Activated CD4-positive, alpha-beta T cell treated with anti-CD3 and anti-CD28 coated beads for 36 hours (primary cell): ENCODE results near the gene TCF25. TPM values are rescaled to one million over a fixed set of nuclear protein-coding genes. Genes with fewer than 3 reads are reported as not detected.
A peak's percentile ranks its signal among the peaks of the same experiment; 100 is the strongest.
"Not testable (repeated sequence)": the region's sequence is repeated elsewhere in the genome, so short reads cannot be mapped to it uniquely, and the experiment has no call there.

ENCODE experiments used
- ATAC-seq: fragments of 200-7000 bp; cut with Tn5 transposase; one replicate; pipeline ENCODE4 v1.10.0; 2021; ENCODE audit warnings: mild to moderate bottlenecking, moderate library complexity
- CTCF ChIA-PET: fragments of 350-600 bp; sonication (Branson Sonifier 250); formaldehyde crosslinking; loops from one replicate; lab custom pipeline; 2021; ENCODE audit warnings: antibody characterized with exemption; lab: Charles Lee
- POLR2A ChIA-PET: fragments of 350-600 bp; sonication (Branson Sonifier 250); formaldehyde crosslinking; loops from one replicate; lab custom pipeline; 2021; ENCODE audit warnings: antibody characterized with exemption, inconsistent platforms; lab: Charles Lee
- DNase-seq: peaks from one replicate; pipeline ENCODE4 v3.0.0-alpha.2; 2020
- H3K27ac Mint-ChIP-seq: one replicate; pipeline ENCODE4 v1.8.0; 2021; ENCODE audit warnings: mixed read lengths
- H3K27me3 Mint-ChIP-seq: one replicate; pipeline ENCODE4 v1.8.0; 2021; ENCODE audit warnings: mixed read lengths
- H3K36me3 Mint-ChIP-seq: one replicate; pipeline ENCODE4 v1.8.0; 2021; ENCODE audit warnings: low read depth, mixed read lengths
- H3K4me1 Mint-ChIP-seq: one replicate; pipeline ENCODE4 v1.8.0; 2021; ENCODE audit warnings: mixed read lengths
- H3K4me3 Mint-ChIP-seq: one replicate; pipeline ENCODE4 v1.8.0; 2021; ENCODE audit warnings: mild to moderate bottlenecking, moderate library complexity, mixed read lengths
- H3K9me3 Mint-ChIP-seq: one replicate; pipeline ENCODE4 v1.8.0; 2021; ENCODE audit warnings: low read depth, mixed read lengths
- intact Hi-C, 2 experiments: fragments of 100-400 bp; cut with DNase I in 1 of 2; cut with micrococcal nuclease in 1 of 2; formaldehyde crosslinking; loops; one replicate each; pipeline versions ENCODE4 v1.14.2 to v1.15.1; 2022 to 2024; cut with DNase I, micrococcal nuclease
- total RNA-seq, 2 experiments: library from RNA; stranded (reverse); gene quantifications; one replicate each; pipeline ENCODE4 v1.2.3, GENCODE V29; 2021

The TCF25 gene
- total RNA-seq, 2 experiments from 2014 or later, result 122 to 133 TPM

GRCh38 chr16:89863741-89864526 lies 9.5 kb upstream of the TCF25 start:
- Mint-ChIP-seq H3K27ac (peak overlapping the region; percentile 82), H3K4me1 (peaks cover 28% of the 10 kb centered on the region), H3K9me3 (peaks cover 5% of the 10 kb centered on the region), H3K4me3 (peak overlapping the region; percentile 39), H3K27me3 (no peaks in the 10 kb centered on the region), H3K36me3 (peaks cover 4% of the 10 kb centered on the region)
- intact Hi-C loops, result no loop called here
- ATAC-seq (peak; percentile 67), DNase-seq (peak; percentile 56)
- ChIA-PET POLR2A (interaction anchor here (0.6 to 1.1 kb wide), 2 partner anchors 68 to 158 kb away, joined by 3 to 5 read pairs; no protein-coding TSS in a partner anchor), CTCF (interaction anchor here (0.7 to 2.8 kb wide), 7 partner anchors 9 to 167 kb away, joined by 3 to 15 read pairs (median 4); partner anchors contain the start of genes SPATA2L and TCF25)

- peaks cover 28% of the 10 kb centered on the region for H3K4me1 Mint-ChIP-seq
- H3K27me3 Mint-ChIP-seq, result no peaks in the 10 kb centered on the region
- H3K4me3 Mint-ChIP-seq, result no peak overlapping the region
- peak overlapping the region; percentile 82 for H3K27ac Mint-ChIP-seq
- peaks cover 5% of the 10 kb centered on the region for H3K9me3 Mint-ChIP-seq
- CTCF ChIA-PET, result interaction anchor here (0.7 to 2.8 kb wide), 6 partner anchors 8 to 168 kb away, joined by 3 to 15 read pairs (median 5); partner anchors contain the start of genes SPATA2L and TCF25
- DNase-seq (peak; percentile 41), ATAC-seq (peak; percentile 28)
- POLR2A ChIA-PET, result interaction anchor here (1.1 kb wide), 1 partner anchor 158 kb away, joined by 5 read pairs; no protein-coding TSS in a partner anchor
- peaks cover 4% of the 10 kb centered on the region for H3K36me3 Mint-ChIP-seq
- intact Hi-C loops, result no loop called here
Measured at GRCh38 chr16:89864527-89864820, 8.9 kb upstream of the TCF25 start.

- ChIA-PET POLR2A (no interaction called here), CTCF (interaction anchor here (0.7 kb wide), 1 partner anchor 122 kb away, joined by 3 read pairs; no protein-coding TSS in a partner anchor)
- Mint-ChIP-seq H3K36me3 (peaks cover 7% of the 10 kb centered on the region), H3K27me3 (no peaks in the 10 kb centered on the region), H3K4me3 (no peak overlapping the region), H3K4me1 (peaks cover 24% of the 10 kb centered on the region), H3K27ac (no peak overlapping the region), H3K9me3 (peaks cover 5% of the 10 kb centered on the region)
- ATAC-seq (no peak), DNase-seq (no peak)
- intact Hi-C loops, result no loop called here
Measured at GRCh38 chr16:89867918-89868317, 5.5 kb upstream of the TCF25 start.

GRCh38 chr16:89869911-89870310 lies 3.5 kb upstream of the TCF25 start:
- intact Hi-C loops, result loop anchor here in 1 of 2 experiments (5.0 kb wide), 3 partner anchors 1013 to 1418 kb away; partner anchors contain the start of genes CDT1, GALNS, TRAPPC2L and ZFPM1

GRCh38 chr16:89870440-89870839 lies 3.0 kb upstream of the TCF25 start:
- ATAC-seq (no peak), DNase-seq (no peak)
- ChIA-PET POLR2A (interaction anchor here (0.6 kb wide), 1 partner anchor 58 kb away, joined by 5 read pairs; no protein-coding TSS in a partner anchor), CTCF (interaction anchor here (2.4 kb wide), 1 partner anchor 9 kb away, joined by 10 read pairs; no protein-coding TSS in a partner anchor)
- Mint-ChIP-seq H3K36me3 (peaks cover 18% of the 10 kb centered on the region), H3K27me3 (no peaks in the 10 kb centered on the region), H3K4me1 (peaks cover 14% of the 10 kb centered on the region), H3K27ac (no peak overlapping the region), H3K4me3 (no peak overlapping the region), H3K9me3 (peaks cover 7% of the 10 kb centered on the region)
- intact Hi-C loops, result loop anchor here in 1 of 2 experiments (5.0 kb wide), 3 partner anchors 1013 to 1418 kb away; partner anchors contain the start of genes CDT1, GALNS, TRAPPC2L and ZFPM1

More at GRCh38 chr16:89869911-89870310, 3.5 kb upstream of the TCF25 start:
- DNase-seq, result no peak
- ChIA-PET POLR2A (no interaction called here), CTCF (interaction anchor here (2.4 kb wide), 1 partner anchor 9 kb away, joined by 10 read pairs; no protein-coding TSS in a partner anchor)
- Mint-ChIP-seq H3K36me3 (peaks cover 13% of the 10 kb centered on the region), H3K9me3 (peaks cover 5% of the 10 kb centered on the region), H3K27me3 (no peaks in the 10 kb centered on the region), H3K27ac (no peak overlapping the region), H3K4me3 (no peak overlapping the region), H3K4me1 (peaks cover 12% of the 10 kb centered on the region)
- no peak for ATAC-seq

- ChIA-PET CTCF (interaction anchor here (0.8 to 2.4 kb wide), 2 partner anchors 11 to 12 kb away, joined by 4 to 10 read pairs; no protein-coding TSS in a partner anchor), POLR2A (interaction anchor here (0.9 kb wide), 1 partner anchor 172 kb away, joined by 4 read pairs; no protein-coding TSS in a partner anchor)
- peaks cover 22% of the 10 kb centered on the region for H3K36me3 Mint-ChIP-seq
- peaks cover 7% of the 10 kb centered on the region for H3K9me3 Mint-ChIP-seq
- no peak for DNase-seq
- peak overlapping the region; percentile 90 for H3K27ac Mint-ChIP-seq
- intact Hi-C loops, result loop anchor here in 1 of 2 experiments (2.0 to 5.0 kb wide), 4 partner anchors 1015 to 1420 kb away; partner anchors contain the start of genes CDT1, GALNS, TRAPPC2L and ZC3H18
- peaks cover 14% of the 10 kb centered on the region for H3K4me1 Mint-ChIP-seq
- no peaks in the 10 kb centered on the region for H3K27me3 Mint-ChIP-seq
- ATAC-seq, result no peak
- peak overlapping the region; percentile 87 for H3K4me3 Mint-ChIP-seq
Measured at GRCh38 chr16:89871895-89872294, 1.5 kb upstream of the TCF25 start.

GRCh38 chr16:89873972-89874689 lies 739 bp downstream of the TCF25 start:
- CTCF ChIA-PET, result interaction anchor here (0.7 to 3.7 kb wide), 5 partner anchors 11 to 174 kb away, joined by 3 to 16 read pairs (median 3); no protein-coding TSS in a partner anchor
- Mint-ChIP-seq H3K4me3 (peak overlapping the region; percentile 87), H3K4me1 (peaks cover 14% of the 10 kb centered on the region), H3K27ac (peak overlapping the region; percentile 95), H3K36me3 (peaks cover 30% of the 10 kb centered on the region), H3K9me3 (peaks cover 2% of the 10 kb centered on the region), H3K27me3 (no peaks in the 10 kb centered on the region)
- peak; percentile 99 for DNase-seq
- ATAC-seq, result peak; percentile 78
- intact Hi-C loops, result loop anchor here (1.0 to 5.0 kb wide), 21 partner anchors 46 to 1422 kb away; partner anchors contain the start of genes DEF8 (in 2 of the 2), ANKRD11 (in 1 of the 2), CDK10 (in 1 of the 2) and CDT1 (in 1 of the 2)
- POLR2A ChIA-PET, result interaction anchor here (0.6 to 1.3 kb wide), 3 partner anchors 13 to 216 kb away, joined by 3 to 4 read pairs (median 4); partner anchors contain the start of genes CHMP1A and SPATA33

GRCh38 chr16:89879123-89879522 lies 5.7 kb downstream of the TCF25 start:
- H3K27ac Mint-ChIP-seq, ATAC-seq, H3K27me3 Mint-ChIP-seq, CTCF ChIA-PET, H3K9me3 Mint-ChIP-seq, intact Hi-C loops, DNase-seq, H3K4me3 Mint-ChIP-seq, POLR2A ChIA-PET: not testable (repeated sequence)
- Mint-ChIP-seq H3K36me3 (peaks cover 50% of the 10 kb centered on the region), H3K4me1 (peaks cover 11% of the 10 kb centered on the region)

- Mint-ChIP-seq H3K4me1 (no peaks in the 10 kb centered on the region), H3K9me3 (no peaks in the 10 kb centered on the region), H3K27ac (no peak overlapping the region), H3K36me3 (peaks cover 48% of the 10 kb centered on the region), H3K4me3 (no peak overlapping the region), H3K27me3 (no peaks in the 10 kb centered on the region)
- ChIA-PET CTCF (interaction anchor here (0.6 kb wide), 1 partner anchor 29 kb away, joined by 3 read pairs; no protein-coding TSS in a partner anchor), POLR2A (interaction anchor here (0.6 to 0.8 kb wide), 2 partner anchors 8 to 415 kb away, joined by 3 read pairs; partner anchors contain the start of gene TCF25)
- intact Hi-C loops, result no loop called here
- DNase-seq (no peak), ATAC-seq (no peak)
Measured at GRCh38 chr16:89880477-89881367, 7.3 kb downstream of the TCF25 start.

GRCh38 chr16:89881368-89881730 lies 8.0 kb downstream of the TCF25 start:
- ATAC-seq, result no peak
- H3K36me3 Mint-ChIP-seq, result peaks cover 44% of the 10 kb centered on the region
- no peaks in the 10 kb centered on the region for H3K27me3 Mint-ChIP-seq
- no peak for DNase-seq
- intact Hi-C loops, result no loop called here
- ChIA-PET CTCF (no interaction called here), POLR2A (interaction anchor here (0.8 kb wide), 1 partner anchor 8 kb away, joined by 3 read pairs; the partner anchor contains the start of gene TCF25)
- H3K9me3 Mint-ChIP-seq, result no peaks in the 10 kb centered on the region
- no peak overlapping the region for H3K4me3 Mint-ChIP-seq
- H3K27ac Mint-ChIP-seq, result no peak overlapping the region
- no peaks in the 10 kb centered on the region for H3K4me1 Mint-ChIP-seq
